ENCODE measurements around the gene CHRNB1. TPM values are rescaled to one million over a fixed set of nuclear protein-coding genes. Genes with fewer than 3 reads are reported as not detected.

CHRNB1 gene
- total and polyA plus RNA-seq, 2 of the 8 experiments (the other 6 are each of a cell fraction or from before 2014, with no cell fraction given): 14.1 to 28.2 TPM

DNA sequence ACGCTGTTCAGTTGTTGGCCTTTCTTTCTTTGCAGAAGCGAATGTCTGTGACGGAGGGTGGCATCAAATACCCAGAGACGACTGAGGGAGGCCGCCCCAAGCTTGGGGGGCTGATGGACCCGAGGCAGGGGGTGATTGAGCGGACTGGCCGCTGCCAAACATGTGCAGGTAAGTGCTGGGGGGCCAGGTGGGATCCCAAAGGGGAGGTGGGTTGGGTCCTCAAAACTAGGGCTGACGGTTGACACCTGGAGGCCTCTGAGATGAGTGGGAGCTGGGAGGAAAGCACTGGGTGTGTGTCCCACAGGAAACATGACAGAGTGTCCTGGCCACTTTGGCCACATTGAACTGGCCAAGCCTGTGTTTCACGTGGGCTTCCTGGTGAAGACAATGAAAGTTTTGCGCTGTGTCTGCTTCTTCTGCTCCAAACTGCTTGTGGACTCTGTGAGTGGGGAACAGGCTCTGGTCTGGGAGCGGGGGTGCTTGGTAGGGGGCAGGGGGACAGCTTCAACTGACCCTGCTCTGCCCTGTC is 51.1 kb downstream of the CHRNB1 start (continued):
- TF ChIP-seq, protein P1, sequence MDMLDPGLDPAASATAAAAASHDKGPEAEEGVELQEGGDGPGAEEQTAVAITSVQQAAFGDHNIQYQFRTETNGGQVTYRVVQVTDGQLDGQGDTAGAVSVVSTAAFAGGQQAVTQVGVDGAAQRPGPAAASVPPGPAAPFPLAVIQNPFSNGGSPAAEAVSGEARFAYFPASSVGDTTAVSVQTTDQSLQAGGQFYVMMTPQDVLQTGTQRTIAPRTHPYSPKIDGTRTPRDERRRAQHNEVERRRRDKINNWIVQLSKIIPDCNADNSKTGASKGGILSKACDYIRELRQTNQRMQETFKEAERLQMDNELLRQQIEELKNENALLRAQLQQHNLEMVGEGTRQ (IDR thresholded peaks at IDR 0.05; ENCODE audit: low read length): no peak
- TF ChIP-seq TAF7 (optimal IDR thresholded peaks at IDR 0.05; ENCODE audit: borderline replicate concordance, low read depth, low read length): no peak
- no peak for TF ChIP-seq BRCA1 (IDR thresholded peaks at IDR 0.05; ENCODE audit: low read depth, low read length)
- TF ChIP-seq RFX5 (IDR thresholded peaks at IDR 0.05; ENCODE audit: borderline replicate concordance, low read depth, low read length): no peak
- TF ChIP-seq CEBPB (IDR thresholded peaks at IDR 0.05; ENCODE audit: low read depth, low read length): no peak
- TF ChIP-seq SAP30 (IDR thresholded peaks at IDR 0.05; ENCODE audit: insufficient read depth, insufficient replicate concordance, low read length): no peak
